ENCODE measurements around the gene FGF7. TPM values are rescaled to one million over a fixed set of nuclear protein-coding genes. Genes with fewer than 3 reads are reported as not detected.
A peak's percentile ranks its signal among the peaks of the same experiment; 100 is the strongest.

FGF7 gene
- total and polyA plus RNA-seq, 9 of the 15 experiments (the other 6 are each of a cell fraction or from before 2014, with no cell fraction given), result not detected

GRCh38 chr15:49380912-49381311, 42.1 kb upstream of the FGF7 start:
- ChIA-PET POLR2A (interaction anchor here (0.8 to 1.0 kb wide), 2 partner anchors 8 to 60 kb away, joined by 3 read pairs; no protein-coding TSS in a partner anchor), CTCF (ENCODE audit: low intra/inter-chr PET ratio) (no interaction called here)
- in situ Hi-C loops (cut with MboI), result no loop called here
- Histone ChIP-seq H3K9me1 (ENCODE audit: control insufficient read depth, insufficient read depth, low read length) (no peaks in the 10 kb centered on the region), H4K20me1 (replicated peaks; ENCODE audit: control insufficient read depth, insufficient read depth, low read length) (no peaks in the 10 kb centered on the region), H3K27ac (ENCODE audit: extremely low read depth, low read depth, low read length) (no peak overlapping the region), H3K36me3 (ENCODE audit: control insufficient read depth, insufficient read depth, low read length) (no peaks in the 10 kb centered on the region), H2AFZ (ENCODE audit: low read depth, low read length) (no peak overlapping the region), H3K27me3 (ENCODE audit: control insufficient read depth in 2 of 2, insufficient read depth in 2 of 2, low read length in 2 of 2) (0 out of 5 replicates have a peak, but pooled peaks cover 0 to 3% of the 10 kb centered on the region in 2 experiments), H3K4me2 (ENCODE audit: insufficient read depth, low read length) (no peak overlapping the region), H3K4me1 (replicated peaks in 1 of 2; ENCODE audit: control insufficient read depth in 2 of 2, insufficient read depth in 2 of 2, low read length in 2 of 2) (no peaks in the 10 kb centered on the region), H3K9me3 (replicated peaks; ENCODE audit: control insufficient read depth, insufficient read depth, low read depth, low read length) (no peaks in the 10 kb centered on the region), H3K4me3 (no peak overlapping the region), H3K9ac (ENCODE audit: insufficient read depth in 1 of 2, low read depth in 2 of 2, low read length in 2 of 2) (no peak overlapping the region), H3K79me2 (ENCODE audit: control insufficient read depth, insufficient read depth, low read length) (no peaks in the 10 kb centered on the region)
- intact Hi-C loops (cut with micrococcal nuclease), result no loop called here
- WGBS (ENCODE audit: insufficient coverage, low coverage, missing lambda C conversion rate), result 2% methylated on average over 5 of the region's 5 CpGs
- no peak for FAIRE-seq
- BruUV-seq (replicated peaks), result no TSS peak
- no peak for ATAC-seq
- peak in 1 of 4 experiments; percentile 6 for DNase-seq (ENCODE audit: extremely low read depth in 1 of 4, low spot score in 3 of 4)
- TF ChIP-seq CREBBP (IDR thresholded peaks at IDR 0.05; ENCODE audit: low read depth, low read length) (no peak), MITF (IDR thresholded peaks at IDR 0.05) (no peak), PHF8 (IDR thresholded peaks at IDR 0.05; ENCODE audit: borderline replicate concordance, low read length) (no peak), ZNF124 (CRISPR knock-in tag; IDR thresholded peaks at IDR 0.05) (no peak), TAF9B (IDR thresholded peaks at IDR 0.05; ENCODE audit: partially characterized antibody) (no peak), ZNF785 (CRISPR knock-in tag; IDR thresholded peaks at IDR 0.05) (no peak), SMARCA4 (IDR thresholded peaks at IDR 0.05) (no peak), ZNF75A (CRISPR knock-in tag; IDR thresholded peaks at IDR 0.05) (no peak), MCM7 (IDR thresholded peaks at IDR 0.05) (no peak), NKRF (IDR thresholded peaks at IDR 0.05; ENCODE audit: borderline replicate concordance) (no peak), PYGO2 (tag; IDR thresholded peaks at IDR 0.05) (no peak)
